Tongue (tissue), 2 donors: ENCODE data around the gene UBE2M. TPM values are rescaled to one million over a fixed set of nuclear protein-coding genes. Genes with fewer than 3 reads are reported as not detected.

Experiments used
- DNase-seq: peaks from one replicate; pipeline ENCODE4 v3.0.0-alpha.2; 2015
- total RNA-seq: library from RNA; depleted of rRNA; stranded (reverse); fragments of >200 nt; gene quantifications from one replicate; pipeline ENCODE4 v1.2.3, GENCODE V29; 2014

The UBE2M gene
- total RNA-seq, 1 donor from 2014 or later: 37.5 TPM

- DNase-seq: no peak
These were observed 12.6 kb upstream of the UBE2M start for GRCh38 chr19:58570770-58571574.

GRCh38 chr19:58569943-58570670, 11.7 kb upstream of the UBE2M start:
- no peak for DNase-seq

DNA sequence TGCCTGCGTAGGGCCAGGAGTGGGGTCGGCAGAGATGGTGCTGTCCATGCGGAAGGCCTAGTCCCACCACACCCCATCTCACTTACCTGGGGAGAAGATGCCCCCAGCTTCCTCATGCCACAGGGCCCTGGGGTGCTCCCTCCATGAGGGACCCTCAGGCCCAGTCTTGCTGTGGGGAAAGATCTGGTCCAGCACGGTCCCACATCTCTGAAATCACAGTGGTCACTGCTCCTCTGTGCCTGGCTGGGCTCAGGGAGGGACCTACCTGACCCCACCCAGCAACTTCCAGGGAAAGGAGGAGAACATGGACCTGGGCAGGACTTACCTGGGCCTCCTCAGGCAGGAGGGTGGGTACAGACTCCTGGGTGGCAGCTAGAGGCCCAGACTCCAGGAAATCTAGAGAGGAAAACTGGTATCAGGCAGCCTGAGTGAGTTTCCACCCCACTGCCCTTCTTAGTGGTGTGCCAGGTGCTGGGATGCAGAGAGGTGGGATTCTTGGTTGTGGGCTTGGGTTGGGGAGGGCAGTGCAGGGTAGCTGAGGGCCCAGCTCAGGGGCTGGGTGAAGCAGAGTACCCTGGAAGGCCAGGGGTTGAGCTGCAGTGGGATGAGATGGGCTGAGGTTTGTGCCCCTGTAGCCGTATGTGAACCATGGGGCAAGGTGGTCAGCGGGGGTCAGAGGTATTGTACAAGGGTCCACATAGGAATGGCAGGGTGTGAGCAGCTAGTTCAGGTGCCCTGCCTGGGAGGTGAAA, 11.0 kb upstream of the UBE2M start:
- DNase-seq: no peak

DNA sequence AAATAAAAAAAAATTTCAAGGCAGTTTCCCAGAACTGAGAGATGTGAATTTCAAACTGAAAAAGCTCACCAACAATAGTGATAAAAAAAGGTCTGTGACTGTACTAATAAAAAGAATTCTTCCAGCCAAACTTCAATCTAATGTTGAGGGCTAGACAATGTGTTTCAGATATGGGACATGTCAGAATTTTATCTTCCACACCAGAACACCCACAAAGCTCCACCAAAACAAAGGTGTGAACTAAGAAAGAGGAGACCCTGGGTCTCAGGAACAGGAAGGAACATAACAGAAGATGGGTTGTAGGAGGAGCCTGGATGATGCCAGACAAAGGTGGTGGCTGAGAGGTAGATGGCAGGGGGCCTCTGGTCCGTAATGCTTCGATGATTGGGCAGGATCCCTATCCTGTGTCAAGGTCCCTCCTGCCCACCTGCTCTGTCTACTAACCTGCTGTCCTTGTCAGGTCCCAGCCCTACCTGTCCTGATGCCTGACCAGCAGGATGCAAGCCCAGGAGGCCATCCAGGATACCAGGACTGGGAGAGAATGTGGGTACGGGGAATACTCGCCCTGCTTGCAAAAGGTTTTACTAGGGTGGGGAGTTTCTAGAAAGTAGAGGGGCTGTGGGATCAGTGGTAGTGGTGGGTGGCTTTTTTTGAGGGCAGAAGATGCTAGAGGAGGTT, 10.2 kb upstream of the UBE2M start:
- DNase-seq: no peak

- no peak for DNase-seq
These were observed 8.6 kb upstream of the UBE2M start for GRCh38 chr19:58566989-58567388.

GRCh38 chr19:58563823-58564222, 5.4 kb upstream of the UBE2M start:
- no peak for DNase-seq

DNA sequence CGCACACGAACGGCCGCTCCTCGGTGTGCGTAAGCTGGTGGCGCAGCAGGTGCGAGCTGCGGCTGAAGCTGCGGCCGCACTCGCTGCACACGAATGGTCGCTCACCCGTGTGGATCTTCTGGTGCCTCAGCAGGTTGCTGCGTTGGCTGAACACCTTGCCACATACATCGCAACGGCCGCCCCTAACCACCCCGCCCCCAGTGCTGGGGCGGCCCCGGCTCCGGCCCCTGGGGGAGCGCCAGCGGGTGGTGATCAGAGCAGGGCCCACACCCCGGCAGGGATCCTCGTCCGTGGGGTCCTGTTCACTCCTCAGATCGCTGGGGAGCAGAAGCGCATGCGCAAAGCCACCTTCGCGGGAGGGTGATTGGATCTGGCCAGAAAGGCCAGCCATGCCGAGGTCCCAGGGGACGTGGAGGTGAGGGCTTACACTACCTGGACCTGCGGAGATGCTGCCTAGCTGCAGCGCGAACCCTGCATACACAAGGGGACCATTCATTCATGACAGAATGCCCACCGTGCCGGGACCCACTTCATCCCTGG, 4.7 kb upstream of the UBE2M start:
- no peak for DNase-seq

DNA sequence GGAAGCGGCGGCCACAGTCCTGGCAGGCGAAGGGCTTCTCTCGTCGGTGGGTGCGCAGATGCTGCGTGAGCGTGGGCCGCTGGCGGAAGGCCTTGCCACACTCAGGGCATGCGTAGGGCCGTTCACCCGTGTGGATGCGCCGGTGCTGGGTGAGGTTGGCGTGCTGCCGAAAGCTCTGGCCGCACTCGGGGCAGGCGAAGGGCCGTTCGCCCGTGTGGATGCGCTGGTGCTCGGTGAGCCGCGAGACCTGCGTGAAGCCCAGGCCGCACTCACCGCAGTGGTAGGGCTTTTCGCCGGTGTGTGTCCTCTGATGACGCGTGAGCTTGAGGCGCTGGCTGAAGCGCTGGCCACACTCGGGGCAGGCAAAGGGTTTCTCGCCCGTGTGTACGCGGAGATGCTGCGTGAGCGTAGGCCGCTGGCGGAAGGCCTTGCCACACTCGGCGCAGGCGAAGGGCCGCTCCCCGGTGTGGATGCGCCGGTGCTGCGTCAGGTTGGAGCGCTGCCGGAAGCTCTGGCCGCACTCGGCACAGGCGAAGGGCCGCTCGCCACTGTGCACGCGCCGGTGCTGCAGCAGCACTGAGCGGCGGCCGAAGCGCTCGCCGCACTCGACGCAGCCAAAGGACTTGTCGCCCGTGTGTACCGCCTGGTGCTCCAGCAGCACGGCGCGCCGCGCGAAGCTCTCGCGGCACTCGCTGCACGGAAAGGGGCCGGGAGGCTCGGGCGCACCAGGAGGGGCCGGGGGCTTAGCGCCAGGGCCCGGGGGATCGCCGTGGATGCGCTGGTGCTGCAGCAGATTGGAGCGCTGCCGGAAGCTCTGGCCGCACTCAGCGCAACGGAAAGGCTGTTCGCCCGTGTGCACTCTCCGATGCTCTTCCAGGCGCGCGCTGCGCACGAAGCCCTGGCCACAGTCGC, 4.0 kb upstream of the UBE2M start:
- DNase-seq: peak; percentile 40

DNA sequence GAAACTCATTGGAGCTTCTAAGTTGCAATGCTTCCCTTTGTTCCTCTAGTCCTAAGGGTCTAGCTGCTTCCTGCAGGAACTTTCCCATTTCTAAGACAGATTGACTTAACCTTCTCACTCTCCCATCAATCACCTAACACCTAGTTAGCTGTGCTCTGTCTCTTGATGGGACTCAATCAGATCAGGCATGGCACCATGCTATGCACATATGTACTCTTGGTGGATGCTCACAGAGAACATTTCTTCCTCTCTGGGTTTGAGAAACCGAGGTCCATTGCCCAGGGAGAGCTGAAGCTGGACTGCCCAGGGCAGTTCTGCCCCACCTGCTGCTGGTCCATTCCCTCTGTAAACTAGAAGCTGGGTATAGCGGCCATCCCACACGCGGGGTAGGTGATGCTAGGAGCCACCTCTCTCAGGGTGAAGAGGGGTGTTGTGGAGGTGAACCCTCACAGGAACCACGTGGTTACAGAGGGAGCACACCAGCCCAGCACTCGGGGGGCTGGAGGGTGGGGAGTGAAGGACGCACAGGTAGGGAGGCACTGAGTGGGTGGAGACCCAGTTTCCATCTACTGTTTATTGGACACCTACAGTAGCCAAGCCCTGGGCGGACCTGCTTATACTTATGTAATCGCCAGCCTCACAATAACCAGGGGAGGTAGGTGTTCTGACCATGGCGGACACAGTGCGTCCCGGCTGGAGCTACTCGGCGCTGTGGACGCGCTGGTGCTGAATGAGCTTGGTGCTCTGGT, 3.1 kb upstream of the UBE2M start:
- no peak for DNase-seq

DNA sequence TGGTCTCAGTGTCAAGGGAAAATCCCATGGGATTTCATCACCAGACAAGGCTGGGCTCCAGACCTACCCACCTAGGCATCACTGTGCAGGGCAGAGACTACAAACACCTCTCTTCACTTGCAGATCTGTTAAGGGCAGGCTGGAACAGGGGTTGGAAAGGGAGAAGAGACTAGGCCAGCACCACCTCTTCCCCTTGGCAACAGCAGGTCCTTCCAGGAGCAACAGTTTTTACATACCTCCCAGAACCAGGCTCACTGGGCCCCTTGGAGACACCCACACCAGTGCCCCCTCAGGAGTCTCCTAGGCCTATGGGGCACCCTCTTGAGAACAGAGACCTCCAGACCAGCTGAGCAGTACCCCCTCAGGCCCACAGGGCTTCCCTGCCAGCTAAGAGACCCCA, 2.5 kb upstream of the UBE2M start:
- no peak for DNase-seq

GRCh38 chr19:58560007-58560887, 1.8 kb upstream of the UBE2M start:
- no peak for DNase-seq

- peak; percentile 96 for DNase-seq
These were observed 1.0 kb upstream of the UBE2M start for GRCh38 chr19:58559275-58560006.

DNA sequence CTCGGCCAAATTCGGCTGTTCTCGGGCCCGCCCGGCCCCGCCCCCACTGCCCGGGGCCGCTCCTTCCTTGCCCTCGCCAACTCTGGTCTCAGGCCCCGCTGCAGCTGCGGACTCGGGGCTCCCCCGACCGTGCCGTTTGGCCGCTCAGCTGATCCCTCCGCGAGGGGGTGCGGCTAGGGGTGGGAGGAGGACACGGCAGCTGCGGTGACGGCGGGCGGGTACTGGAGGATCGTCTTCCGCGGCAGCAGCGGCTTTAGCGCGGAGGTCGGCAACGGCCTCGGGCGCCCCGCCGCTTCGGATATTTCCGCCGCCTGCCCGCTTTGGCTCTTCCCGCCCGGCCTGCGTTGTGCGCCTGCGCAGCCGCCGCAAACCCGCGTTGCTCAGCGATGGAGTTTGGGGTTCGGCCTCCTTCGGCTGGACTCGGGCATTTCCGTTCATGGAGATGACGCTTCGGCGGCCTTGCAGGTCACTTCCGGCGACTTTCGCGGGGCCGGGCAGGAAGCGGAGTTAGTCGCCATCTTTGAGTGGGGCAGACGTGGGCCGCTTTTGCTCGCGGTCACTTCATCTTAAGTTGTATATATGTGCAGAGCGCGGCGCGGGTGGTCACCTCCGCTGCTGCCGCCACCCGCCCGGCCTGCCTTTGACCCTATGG, 338 bp upstream of the UBE2M start:
- DNase-seq: peak; percentile 100

DNA sequence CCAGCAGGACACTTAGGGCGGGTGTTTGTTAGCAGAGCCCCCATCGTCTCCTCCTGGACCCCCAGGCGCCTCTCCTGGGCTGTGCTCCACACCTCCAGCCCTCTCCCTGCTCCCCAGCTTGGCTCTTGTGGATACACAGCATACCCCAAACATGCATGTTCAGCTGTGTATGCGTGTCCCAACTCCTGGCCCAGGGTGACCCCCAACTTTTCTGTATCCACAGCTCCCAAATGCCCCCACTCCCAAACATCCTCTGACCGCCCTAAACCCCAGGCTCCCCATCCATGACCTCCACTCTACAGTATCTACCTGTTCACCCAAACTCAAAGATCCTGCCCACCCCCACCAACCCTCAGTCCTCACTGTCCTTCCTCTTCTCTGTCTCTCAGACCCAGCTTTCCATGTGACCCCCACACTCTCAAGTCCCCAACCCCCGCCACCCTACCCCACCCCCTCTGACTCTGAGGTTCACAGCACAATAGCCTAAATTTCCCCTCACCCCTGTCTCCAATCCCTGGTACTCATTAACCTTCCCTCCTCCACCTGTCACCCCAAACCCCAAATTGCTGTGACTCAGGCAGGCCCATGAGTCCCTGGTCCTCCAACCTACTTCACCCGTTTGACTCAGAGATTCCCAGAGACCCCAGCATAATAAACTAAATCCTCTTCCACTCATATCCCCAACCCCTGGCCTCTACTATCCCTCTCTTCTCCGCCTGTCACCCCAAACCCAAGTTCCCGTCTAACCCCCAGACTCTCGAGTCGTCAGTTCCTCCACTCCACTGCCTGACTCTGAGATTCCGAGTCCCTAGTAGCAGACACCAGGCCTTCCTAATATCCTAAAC, 968 bp downstream of the UBE2M start:
- no peak for DNase-seq

- no peak for DNase-seq
These were observed 1.7 kb downstream of the UBE2M start for GRCh38 chr19:58556622-58557220.

DNA sequence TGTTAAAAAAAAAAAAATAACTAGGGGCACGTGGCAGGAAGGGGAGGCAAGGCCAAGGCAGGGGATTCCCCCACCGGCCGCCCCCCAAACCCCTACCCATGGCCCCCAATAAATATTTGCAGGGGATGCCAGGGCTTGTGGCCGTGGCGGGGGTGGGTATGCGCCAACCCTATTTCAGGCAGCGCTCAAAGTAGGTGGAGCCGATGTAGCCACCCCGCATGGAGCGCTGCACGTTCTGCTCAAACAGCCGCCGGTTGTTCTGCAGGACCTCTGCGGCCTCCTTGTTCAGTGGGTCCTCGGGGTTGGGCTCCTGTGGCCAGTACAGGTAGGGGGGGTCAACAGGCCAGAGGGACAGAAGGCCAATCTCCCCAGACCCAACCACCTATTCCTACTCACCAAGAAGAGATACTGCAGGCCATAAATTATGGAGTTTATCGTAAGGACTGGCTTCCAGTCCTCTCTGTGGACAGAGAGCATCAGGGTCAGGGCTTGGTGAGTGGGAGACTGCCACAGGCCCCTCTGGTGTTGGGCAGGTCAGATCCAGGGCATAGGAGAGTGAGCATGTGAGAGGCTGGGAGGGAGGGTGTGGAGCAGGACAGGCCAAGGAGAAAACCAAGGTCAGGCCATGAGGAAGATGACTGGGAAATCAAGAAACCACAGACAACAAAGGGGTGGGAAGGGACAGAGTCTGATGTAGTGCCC, 2.3 kb downstream of the UBE2M start:
- DNase-seq: no peak
